Nephron progenitor cell (in vitro differentiated cells): ENCODE results near the gene TBC1D7.

Experiments
- DNase-seq: peaks from one replicate; pipeline ENCODE4 v3.0.0; 2021
- H3K27ac Mint-ChIP-seq: 2 replicates; pipeline ENCODE4 v1.8.0; 2021; ENCODE audit warnings: mild to moderate bottlenecking, moderate library complexity, mixed read lengths
- H3K27me3 Mint-ChIP-seq: 2 replicates; pipeline ENCODE4 v1.8.0; 2021; ENCODE audit warnings: mild to moderate bottlenecking, low read depth, mixed read lengths; ENCODE audit not compliant: poor library complexity
- H3K36me3 Mint-ChIP-seq: 2 replicates; pipeline ENCODE4 v1.8.0; 2021; ENCODE audit warnings: low read depth, mixed read lengths
- H3K4me1 Mint-ChIP-seq: 2 replicates; pipeline ENCODE4 v1.8.0; 2021; ENCODE audit warnings: mixed read lengths
- H3K4me3 Mint-ChIP-seq: 2 replicates; pipeline ENCODE4 v1.8.0; 2021; ENCODE audit warnings: mild to moderate bottlenecking, moderate library complexity, mixed read lengths
- H3K9me3 Mint-ChIP-seq: 2 replicates; pipeline ENCODE4 v1.8.0; 2021; ENCODE audit warnings: mild to moderate bottlenecking, moderate library complexity, mixed read lengths
- CTCF ChIP-seq: fragments of 200-600 bp; sonication (generic); IDR thresholded peaks from 2 replicates; pipeline ENCODE4 v1.5.0; 2021; ENCODE audit warnings: antibody characterized with exemption

Gene TBC1D7

GRCh38 chr6:13290335-13290734 is 38.0 kb downstream of the TBC1D7 start:
- peaks cover 96% of the 10 kb centered on the region for H3K36me3 Mint-ChIP-seq
- H3K4me3 Mint-ChIP-seq, result no peak overlapping the region
- DNase-seq, result no peak
- no peak overlapping the region for H3K27ac Mint-ChIP-seq
- H3K27me3 Mint-ChIP-seq, result peaks cover 5% of the 10 kb centered on the region
- H3K4me1 Mint-ChIP-seq, result peaks cover 24% of the 10 kb centered on the region
- peaks cover 48% of the 10 kb centered on the region for H3K9me3 Mint-ChIP-seq
- TF ChIP-seq CTCF, result no peak

- H3K4me3 Mint-ChIP-seq, result no peak overlapping the region
- H3K27me3 Mint-ChIP-seq, result peaks cover 5% of the 10 kb centered on the region
- peaks cover 50% of the 10 kb centered on the region for H3K9me3 Mint-ChIP-seq
- TF ChIP-seq CTCF, result no peak
- peaks cover 94% of the 10 kb centered on the region for H3K36me3 Mint-ChIP-seq
- no peak overlapping the region for H3K27ac Mint-ChIP-seq
- H3K4me1 Mint-ChIP-seq, result peaks cover 21% of the 10 kb centered on the region
- DNase-seq, result no peak
Measured at GRCh38 chr6:13289789-13290318, 38.5 kb downstream of the TBC1D7 start.

- Mint-ChIP-seq H3K27ac (no peak overlapping the region), H3K4me3 (no peak overlapping the region), H3K27me3 (peaks cover 5% of the 10 kb centered on the region), H3K4me1 (peaks cover 25% of the 10 kb centered on the region), H3K36me3 (peaks cover 89% of the 10 kb centered on the region), H3K9me3 (peaks cover 50% of the 10 kb centered on the region)
- TF ChIP-seq CTCF, result no peak
- no peak for DNase-seq
Measured at GRCh38 chr6:13288969-13289391, 39.4 kb downstream of the TBC1D7 start.

- H3K9me3 Mint-ChIP-seq, result peaks cover 50% of the 10 kb centered on the region
- no peak for TF ChIP-seq CTCF
- peaks cover 5% of the 10 kb centered on the region for H3K27me3 Mint-ChIP-seq
- peaks cover 28% of the 10 kb centered on the region for H3K4me1 Mint-ChIP-seq
- peaks cover 89% of the 10 kb centered on the region for H3K36me3 Mint-ChIP-seq
- no peak for DNase-seq
- H3K4me3 Mint-ChIP-seq, result no peak overlapping the region
- no peak overlapping the region for H3K27ac Mint-ChIP-seq
Measured at GRCh38 chr6:13288481-13288880, 39.9 kb downstream of the TBC1D7 start.

GRCh38 chr6:13287104-13287503 is 41.2 kb downstream of the TBC1D7 start:
- Mint-ChIP-seq H3K9me3 (peaks cover 50% of the 10 kb centered on the region), H3K4me1 (peaks cover 27% of the 10 kb centered on the region), H3K4me3 (no peak overlapping the region), H3K27me3 (peaks cover 16% of the 10 kb centered on the region), H3K36me3 (peaks cover 84% of the 10 kb centered on the region), H3K27ac (no peak overlapping the region)
- TF ChIP-seq CTCF, result no peak
- no peak for DNase-seq

GRCh38 chr6:13286181-13286580 is 42.2 kb downstream of the TBC1D7 start:
- H3K4me1 Mint-ChIP-seq, result peaks cover 27% of the 10 kb centered on the region
- peaks cover 81% of the 10 kb centered on the region for H3K36me3 Mint-ChIP-seq
- H3K9me3 Mint-ChIP-seq, result peaks cover 50% of the 10 kb centered on the region
- H3K27ac Mint-ChIP-seq, result no peak overlapping the region
- no peak for TF ChIP-seq CTCF
- no peak for DNase-seq
- H3K4me3 Mint-ChIP-seq, result no peak overlapping the region
- H3K27me3 Mint-ChIP-seq, result peaks cover 16% of the 10 kb centered on the region
